ENCODE results near the gene ITGAL.
"Not testable (repeated sequence)": the region's sequence is repeated elsewhere in the genome, so short reads cannot be mapped to it uniquely, and the experiment has no call there.

The ITGAL gene

GRCh38 chr16:30539000-30539964 is 66.7 kb downstream of the ITGAL start:
- no peak for FAIRE-seq
- DNase-seq (ENCODE audit: extremely low spot score, insufficient read length, low read depth), result no peak

GRCh38 chr16:30539986-30540526 is 67.5 kb downstream of the ITGAL start:
- not testable (repeated sequence) for FAIRE-seq

GRCh38 chr16:30540916-30541464 is 68.4 kb downstream of the ITGAL start:
- not testable (repeated sequence) for FAIRE-seq

More at GRCh38 chr16:30539986-30540526, 67.5 kb downstream of the ITGAL start:
- DNase-seq (ENCODE audit: extremely low spot score, insufficient read length, low read depth), result not testable (repeated sequence)

GRCh38 chr16:30541502-30542329 is 69.2 kb downstream of the ITGAL start:
- no peak for FAIRE-seq
- DNase-seq (ENCODE audit: extremely low spot score, insufficient read length, low read depth), result no peak

More at GRCh38 chr16:30540916-30541464, 68.4 kb downstream of the ITGAL start:
- not testable (repeated sequence) for DNase-seq (ENCODE audit: extremely low spot score, insufficient read length, low read depth)

- FAIRE-seq (no peak), DNase-seq (ENCODE audit: extremely low spot score, insufficient read length, low read depth) (no peak)
Measured at GRCh38 chr16:30543067-30543466, 70.5 kb downstream of the ITGAL start.

- FAIRE-seq, result no peak
- DNase-seq (ENCODE audit: extremely low spot score, insufficient read length, low read depth), result no peak
Measured at GRCh38 chr16:30546115-30546514, 73.6 kb downstream of the ITGAL start.

- DNase-seq (ENCODE audit: extremely low spot score, insufficient read length, low read depth), result no peak
- no peak for FAIRE-seq
Measured at GRCh38 chr16:30548416-30549253, 76.1 kb downstream of the ITGAL start.

GRCh38 chr16:30551781-30552180 is 79.2 kb downstream of the ITGAL start:
- FAIRE-seq (no peak), DNase-seq (ENCODE audit: extremely low spot score, insufficient read length, low read depth) (no peak)

- FAIRE-seq, result no peak
- DNase-seq (ENCODE audit: extremely low spot score, insufficient read length, low read depth), result no peak
Measured at GRCh38 chr16:30552956-30553355, 80.4 kb downstream of the ITGAL start.

- FAIRE-seq (no peak), DNase-seq (ENCODE audit: extremely low spot score, insufficient read length, low read depth) (no peak)
Measured at GRCh38 chr16:30553393-30553899, 80.9 kb downstream of the ITGAL start.

GRCh38 chr16:30554557-30555314 is 82.2 kb downstream of the ITGAL start:
- no peak for DNase-seq (ENCODE audit: extremely low spot score, insufficient read length, low read depth)
- no peak for FAIRE-seq

- DNase-seq (ENCODE audit: extremely low spot score, insufficient read length, low read depth), result no peak
- no peak for FAIRE-seq
Measured at GRCh38 chr16:30555315-30556124, 83.0 kb downstream of the ITGAL start.

- no peak for DNase-seq (ENCODE audit: extremely low spot score, insufficient read length, low read depth)
- FAIRE-seq, result no peak
Measured at GRCh38 chr16:30556125-30556473, 83.6 kb downstream of the ITGAL start.

- FAIRE-seq, result peak; percentile 53
Measured at GRCh38 chr16:30557707-30557956, 85.1 kb downstream of the ITGAL start.

GRCh38 chr16:30557957-30558788 is 85.6 kb downstream of the ITGAL start, which contains the start of gene ZNF764:
TSS of gene ZNF764 (minus strand) at chr16:30558374. CDS start at chr16:30558182, 192 bp downstream.
- FAIRE-seq (peak; percentile 96), DNase-seq (ENCODE audit: extremely low spot score, insufficient read length, low read depth) (peak; percentile 90)

More at GRCh38 chr16:30557707-30557956, 85.1 kb downstream of the ITGAL start:
- no peak for DNase-seq (ENCODE audit: extremely low spot score, insufficient read length, low read depth)

- DNase-seq (ENCODE audit: extremely low spot score, insufficient read length, low read depth), result no peak
- FAIRE-seq, result no peak
Measured at GRCh38 chr16:30558789-30559377, 86.3 kb downstream of the ITGAL start.
